GM18519 (cell line): ENCODE measurements around the gene SGSM1.

Experiments used
- ATAC-seq: cut with Tn5 transposase; IDR thresholded peaks from one replicate; pipeline ENCODE4 v1.9.1; 2021; ENCODE audit warnings: mild to moderate bottlenecking, moderate library complexity; ENCODE audit not compliant: unreplicated experiment, low FRiP score

Gene SGSM1

GRCh38 chr22:24803064-24803542 lies 2.9 kb upstream of the SGSM1 start:
- no peak for ATAC-seq

GRCh38 chr22:24806663-24807001 lies 621 bp downstream of the SGSM1 start:
- no peak for ATAC-seq

- no peak for ATAC-seq
Observed at GRCh38 chr22:24807284-24807950, 1.4 kb downstream of the SGSM1 start.

GRCh38 chr22:24809331-24809730 lies 3.3 kb downstream of the SGSM1 start:
- ATAC-seq, result no peak

GRCh38 chr22:24810043-24810749 lies 4.2 kb downstream of the SGSM1 start:
- no peak for ATAC-seq

- no peak for ATAC-seq
Observed at GRCh38 chr22:24812950-24813775, 7.2 kb downstream of the SGSM1 start.

GRCh38 chr22:24813861-24814770 lies 8.1 kb downstream of the SGSM1 start:
- ATAC-seq, result no peak

- no peak for ATAC-seq
Observed at GRCh38 chr22:24816806-24817205, 10.8 kb downstream of the SGSM1 start.

GRCh38 chr22:24819487-24819886 lies 13.5 kb downstream of the SGSM1 start:
- no peak for ATAC-seq

- no peak for ATAC-seq
Observed at GRCh38 chr22:24819911-24820461, 14.0 kb downstream of the SGSM1 start.

GRCh38 chr22:24822471-24822870 lies 16.5 kb downstream of the SGSM1 start:
- no peak for ATAC-seq

- ATAC-seq, result no peak
Observed at GRCh38 chr22:24823787-24824186, 17.8 kb downstream of the SGSM1 start.

GRCh38 chr22:24824250-24824649 lies 18.2 kb downstream of the SGSM1 start:
- ATAC-seq, result no peak

GRCh38 chr22:24824915-24825314 lies 18.9 kb downstream of the SGSM1 start:
- ATAC-seq, result no peak

- no peak for ATAC-seq
Observed at GRCh38 chr22:24826710-24827285, 20.8 kb downstream of the SGSM1 start.

GRCh38 chr22:24827296-24827695 lies 21.3 kb downstream of the SGSM1 start:
- ATAC-seq, result no peak

- ATAC-seq, result no peak
Observed at GRCh38 chr22:24830205-24830979, 24.4 kb downstream of the SGSM1 start.

GRCh38 chr22:24831687-24832086 lies 25.7 kb downstream of the SGSM1 start:
- ATAC-seq, result no peak
